SK-N-SH treated with all-trans-retinoic acid at 6 μM for 48 hours (cell line): ENCODE results near the gene TMEM51.

Experiments used
- ATAC-seq: fragments of 200-7000 bp; cut with Tn5 transposase; 3 replicates; pipeline ENCODE4 v1.9.1; 2020; ENCODE audit warnings: mild to moderate bottlenecking, moderate library complexity
- ARNTL ChIP-seq: fragments of 450-650 bp; formaldehyde crosslinking; IDR thresholded peaks from 2 replicates; pipeline ENCODE4 v1.5.0; 2020; ENCODE audit warnings: low read depth, mild to moderate bottlenecking, moderate library complexity, borderline replicate concordance
- BACH2 ChIP-seq: fragments of 250-450 bp; sonication (Bioruptor Pico); IDR thresholded peaks from 2 replicates; pipeline ENCODE4 v1.9.0; 2021; ENCODE audit warnings: mild to moderate bottlenecking, borderline replicate concordance
- CSDC2 ChIP-seq: fragments of 250-450 bp; sonication (Bioruptor Pico); IDR thresholded peaks from 2 replicates; pipeline ENCODE4 v1.5.0; 2020; ENCODE audit warnings: mild to moderate bottlenecking, moderate library complexity
- ESRRG ChIP-seq: fragments of 250-450 bp; sonication (Bioruptor Pico); IDR thresholded peaks from 2 replicates; pipeline ENCODE4 v1.6.1; 2021; ENCODE audit warnings: mild to moderate bottlenecking
- GLIS3 ChIP-seq: fragments of 250-450 bp; sonication (Bioruptor Pico); IDR thresholded peaks from 2 replicates; pipeline ENCODE4 v1.5.0; 2020; ENCODE audit warnings: mild to moderate bottlenecking, moderate library complexity
- ISL1 ChIP-seq: fragments of 250-450 bp; sonication (Bioruptor Pico); IDR thresholded peaks from 2 replicates; pipeline ENCODE4 v2.1.2; 2022; ENCODE audit warnings: mild to moderate bottlenecking, moderate library complexity
- OSR1 ChIP-seq: fragments of 250-450 bp; sonication (Bioruptor Pico); IDR thresholded peaks from 2 replicates; pipeline ENCODE4 v1.8.0; 2022; ENCODE audit warnings: moderate library complexity, mild to moderate bottlenecking, inconsistent platforms
- PPARA ChIP-seq: fragments of 250-450 bp; sonication (Bioruptor Pico); IDR thresholded peaks from 2 replicates; pipeline ENCODE4 v1.5.0; 2020; ENCODE audit warnings: mild to moderate bottlenecking, borderline replicate concordance
- RARB ChIP-seq: fragments of 250-450 bp; sonication (Bioruptor Pico); IDR thresholded peaks from 2 replicates; pipeline ENCODE4 v1.8.0; 2021; ENCODE audit warnings: mild to moderate bottlenecking, moderate library complexity
- SNAI2 ChIP-seq: fragments of 250-450 bp; sonication (Bioruptor Pico); IDR thresholded peaks from 2 replicates; pipeline ENCODE4 v1.5.0; 2020; ENCODE audit warnings: mild to moderate bottlenecking, moderate library complexity
- TCF4 ChIP-seq: fragments of 250-450 bp; sonication (Bioruptor Pico); IDR thresholded peaks from 2 replicates; pipeline ENCODE4 v1.8.0; 2021; ENCODE audit warnings: mild to moderate bottlenecking, moderate library complexity, borderline replicate concordance
- ZC3H10 ChIP-seq: fragments of 250-450 bp; sonication (Bioruptor Pico); IDR thresholded peaks from 2 replicates; pipeline ENCODE4 v1.5.1; 2021; ENCODE audit warnings: mild to moderate bottlenecking, moderate library complexity
- ZFP3 ChIP-seq: fragments of 250-450 bp; sonication (Bioruptor Pico); IDR thresholded peaks from 2 replicates; pipeline ENCODE4 v1.5.0; 2020; ENCODE audit warnings: mild to moderate bottlenecking, moderate library complexity
- ZFP30 ChIP-seq: fragments of 450-650 bp; formaldehyde crosslinking; IDR thresholded peaks from 2 replicates; pipeline ENCODE4 v1.5.0; 2022; ENCODE audit warnings: mild to moderate bottlenecking, moderate library complexity
- ZNF565 ChIP-seq: fragments of 450-650 bp; formaldehyde crosslinking; conservative IDR thresholded peaks from 2 replicates; pipeline ENCODE4 v1.5.0; 2020; ENCODE audit warnings: low read depth, mild to moderate bottlenecking, moderate library complexity
- ZNF8 ChIP-seq: fragments of 450-650 bp; formaldehyde crosslinking; IDR thresholded peaks from 2 replicates; pipeline ENCODE4 v1.5.0; 2020; ENCODE audit warnings: mild to moderate bottlenecking, moderate library complexity
- TF ChIP-seq, protein P1 (sequence below): fragments of 250-450 bp; sonication (Bioruptor Pico); IDR thresholded peaks from 2 replicates; pipeline ENCODE4 v1.5.1; 2020; ENCODE audit warnings: low read depth, mild to moderate bottlenecking, moderate library complexity
- TF ChIP-seq, protein P2 (sequence below): fragments of 250-450 bp; sonication (Bioruptor Pico); IDR thresholded peaks from 2 replicates; pipeline ENCODE4 v1.8.0; 2021; ENCODE audit warnings: low read depth, mild to moderate bottlenecking, moderate library complexity, borderline replicate concordance
- TF ChIP-seq, protein P3 (sequence below): fragments of 250-450 bp; sonication (Bioruptor Pico); IDR thresholded peaks from 2 replicates; pipeline ENCODE4 v1.5.1; 2021; ENCODE audit warnings: mild to moderate bottlenecking, moderate library complexity
- TF ChIP-seq, protein P4 (sequence below): fragments of 250-450 bp; sonication (Bioruptor Pico); IDR thresholded peaks from 2 replicates; pipeline ENCODE4 v1.5.0; 2020; ENCODE audit warnings: mild to moderate bottlenecking, moderate library complexity
- TF ChIP-seq, protein P5 (sequence below): fragments of 250-450 bp; sonication (Bioruptor Pico); IDR thresholded peaks from 2 replicates; pipeline ENCODE4 v1.8.0; 2020; ENCODE audit warnings: mild to moderate bottlenecking, moderate library complexity, borderline replicate concordance

TMEM51 gene

DNA sequence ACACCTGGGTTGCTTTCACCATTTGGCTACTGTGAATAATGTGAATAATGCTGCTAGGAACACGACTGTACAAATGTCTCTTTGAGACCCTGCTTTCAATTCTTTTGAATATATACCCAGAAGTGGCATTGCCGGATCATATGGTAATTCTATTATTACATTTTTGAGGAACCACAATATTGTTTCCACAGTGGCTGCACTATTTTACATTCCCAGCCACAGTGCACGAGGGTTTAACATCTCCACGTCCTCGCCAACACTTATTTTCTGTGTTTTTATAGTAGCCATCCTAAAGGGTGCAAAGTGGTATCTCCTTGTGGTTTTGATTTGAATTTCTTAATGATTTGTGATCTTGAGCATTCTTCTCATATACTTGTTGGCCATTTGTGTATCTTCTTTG, 109.2 kb downstream of the TMEM51 start:
- TF ChIP-seq ZC3H10 (no peak), GLIS3 (no peak), CSDC2 (CRISPR knock-in tag) (no peak), ISL1 (CRISPR knock-in tag) (no peak), ZNF8 (no peak), OSR1 (no peak), RARB (CRISPR knock-in tag) (no peak), PPARA (no peak), ZNF565 (CRISPR knock-in tag) (no peak), ARNTL (CRISPR knock-in tag) (no peak), TCF4 (CRISPR knock-in tag) (no peak), BACH2 (CRISPR knock-in tag) (no peak), ZFP30 (no peak), ZFP3 (CRISPR knock-in tag) (no peak), SNAI2 (CRISPR knock-in tag) (no peak)
- TF ChIP-seq, protein P1, sequence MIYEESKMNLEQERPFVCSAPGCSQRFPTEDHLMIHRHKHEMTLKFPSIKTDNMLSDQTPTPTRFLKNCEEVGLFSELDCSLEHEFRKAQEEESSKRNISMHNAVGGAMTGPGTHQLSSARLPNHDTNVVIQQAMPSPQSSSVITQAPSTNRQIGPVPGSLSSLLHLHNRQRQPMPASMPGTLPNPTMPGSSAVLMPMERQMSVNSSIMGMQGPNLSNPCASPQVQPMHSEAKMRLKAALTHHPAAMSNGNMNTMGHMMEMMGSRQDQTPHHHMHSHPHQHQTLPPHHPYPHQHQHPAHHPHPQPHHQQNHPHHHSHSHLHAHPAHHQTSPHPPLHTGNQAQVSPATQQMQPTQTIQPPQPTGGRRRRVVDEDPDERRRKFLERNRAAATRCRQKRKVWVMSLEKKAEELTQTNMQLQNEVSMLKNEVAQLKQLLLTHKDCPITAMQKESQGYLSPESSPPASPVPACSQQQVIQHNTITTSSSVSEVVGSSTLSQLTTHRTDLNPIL, result no peak
- TF ChIP-seq, protein P2, sequence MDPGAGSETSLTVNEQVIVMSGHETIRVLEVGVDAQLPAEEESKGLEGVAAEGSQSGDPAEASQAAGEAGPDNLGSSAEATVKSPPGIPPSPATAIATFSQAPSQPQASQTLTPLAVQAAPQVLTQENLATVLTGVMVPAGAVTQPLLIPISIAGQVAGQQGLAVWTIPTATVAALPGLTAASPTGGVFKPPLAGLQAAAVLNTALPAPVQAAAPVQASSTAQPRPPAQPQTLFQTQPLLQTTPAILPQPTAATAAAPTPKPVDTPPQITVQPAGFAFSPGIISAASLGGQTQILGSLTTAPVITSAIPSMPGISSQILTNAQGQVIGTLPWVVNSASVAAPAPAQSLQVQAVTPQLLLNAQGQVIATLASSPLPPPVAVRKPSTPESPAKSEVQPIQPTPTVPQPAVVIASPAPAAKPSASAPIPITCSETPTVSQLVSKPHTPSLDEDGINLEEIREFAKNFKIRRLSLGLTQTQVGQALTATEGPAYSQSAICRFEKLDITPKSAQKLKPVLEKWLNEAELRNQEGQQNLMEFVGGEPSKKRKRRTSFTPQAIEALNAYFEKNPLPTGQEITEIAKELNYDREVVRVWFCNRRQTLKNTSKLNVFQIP (CRISPR knock-in tag), result no peak
- TF ChIP-seq, protein P3, sequence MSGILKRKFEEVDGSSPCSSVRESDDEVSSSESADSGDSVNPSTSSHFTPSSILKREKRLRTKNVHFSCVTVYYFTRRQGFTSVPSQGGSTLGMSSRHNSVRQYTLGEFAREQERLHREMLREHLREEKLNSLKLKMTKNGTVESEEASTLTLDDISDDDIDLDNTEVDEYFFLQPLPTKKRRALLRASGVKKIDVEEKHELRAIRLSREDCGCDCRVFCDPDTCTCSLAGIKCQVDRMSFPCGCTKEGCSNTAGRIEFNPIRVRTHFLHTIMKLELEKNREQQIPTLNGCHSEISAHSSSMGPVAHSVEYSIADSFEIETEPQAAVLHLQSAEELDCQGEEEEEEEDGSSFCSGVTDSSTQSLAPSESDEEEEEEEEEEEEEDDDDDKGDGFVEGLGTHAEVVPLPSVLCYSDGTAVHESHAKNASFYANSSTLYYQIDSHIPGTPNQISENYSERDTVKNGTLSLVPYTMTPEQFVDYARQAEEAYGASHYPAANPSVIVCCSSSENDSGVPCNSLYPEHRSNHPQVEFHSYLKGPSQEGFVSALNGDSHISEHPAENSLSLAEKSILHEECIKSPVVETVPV, result no peak
- TF ChIP-seq, protein P4, sequence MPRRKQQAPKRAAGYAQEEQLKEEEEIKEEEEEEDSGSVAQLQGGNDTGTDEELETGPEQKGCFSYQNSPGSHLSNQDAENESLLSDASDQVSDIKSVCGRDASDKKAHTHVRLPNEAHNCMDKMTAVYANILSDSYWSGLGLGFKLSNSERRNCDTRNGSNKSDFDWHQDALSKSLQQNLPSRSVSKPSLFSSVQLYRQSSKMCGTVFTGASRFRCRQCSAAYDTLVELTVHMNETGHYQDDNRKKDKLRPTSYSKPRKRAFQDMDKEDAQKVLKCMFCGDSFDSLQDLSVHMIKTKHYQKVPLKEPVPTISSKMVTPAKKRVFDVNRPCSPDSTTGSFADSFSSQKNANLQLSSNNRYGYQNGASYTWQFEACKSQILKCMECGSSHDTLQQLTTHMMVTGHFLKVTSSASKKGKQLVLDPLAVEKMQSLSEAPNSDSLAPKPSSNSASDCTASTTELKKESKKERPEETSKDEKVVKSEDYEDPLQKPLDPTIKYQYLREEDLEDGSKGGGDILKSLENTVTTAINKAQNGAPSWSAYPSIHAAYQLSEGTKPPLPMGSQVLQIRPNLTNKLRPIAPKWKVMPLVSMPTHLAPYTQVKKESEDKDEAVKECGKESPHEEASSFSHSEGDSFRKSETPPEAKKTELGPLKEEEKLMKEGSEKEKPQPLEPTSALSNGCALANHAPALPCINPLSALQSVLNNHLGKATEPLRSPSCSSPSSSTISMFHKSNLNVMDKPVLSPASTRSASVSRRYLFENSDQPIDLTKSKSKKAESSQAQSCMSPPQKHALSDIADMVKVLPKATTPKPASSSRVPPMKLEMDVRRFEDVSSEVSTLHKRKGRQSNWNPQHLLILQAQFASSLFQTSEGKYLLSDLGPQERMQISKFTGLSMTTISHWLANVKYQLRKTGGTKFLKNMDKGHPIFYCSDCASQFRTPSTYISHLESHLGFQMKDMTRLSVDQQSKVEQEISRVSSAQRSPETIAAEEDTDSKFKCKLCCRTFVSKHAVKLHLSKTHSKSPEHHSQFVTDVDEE (CRISPR knock-in tag), result no peak
- no peak for ATAC-seq

DNA sequence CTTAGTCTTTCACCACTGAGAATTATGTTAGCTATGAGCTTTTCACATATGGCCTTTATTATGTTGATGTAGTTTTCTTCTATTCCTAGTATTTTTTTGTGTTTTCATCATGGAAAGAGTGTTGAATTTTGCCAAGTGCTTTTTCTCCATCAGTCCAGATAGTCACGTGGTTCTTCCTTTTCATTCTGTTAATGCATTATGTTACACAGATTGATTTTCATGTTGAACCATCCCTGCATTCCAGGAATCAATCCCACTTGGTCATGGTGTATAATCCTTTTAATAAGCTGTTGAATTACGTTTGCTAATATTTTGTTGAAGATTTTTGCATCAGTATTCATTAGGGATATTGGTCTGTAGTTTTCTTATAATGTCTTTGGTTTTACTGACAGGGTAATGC, 111.2 kb downstream of the TMEM51 start:
- TF ChIP-seq, protein P5, sequence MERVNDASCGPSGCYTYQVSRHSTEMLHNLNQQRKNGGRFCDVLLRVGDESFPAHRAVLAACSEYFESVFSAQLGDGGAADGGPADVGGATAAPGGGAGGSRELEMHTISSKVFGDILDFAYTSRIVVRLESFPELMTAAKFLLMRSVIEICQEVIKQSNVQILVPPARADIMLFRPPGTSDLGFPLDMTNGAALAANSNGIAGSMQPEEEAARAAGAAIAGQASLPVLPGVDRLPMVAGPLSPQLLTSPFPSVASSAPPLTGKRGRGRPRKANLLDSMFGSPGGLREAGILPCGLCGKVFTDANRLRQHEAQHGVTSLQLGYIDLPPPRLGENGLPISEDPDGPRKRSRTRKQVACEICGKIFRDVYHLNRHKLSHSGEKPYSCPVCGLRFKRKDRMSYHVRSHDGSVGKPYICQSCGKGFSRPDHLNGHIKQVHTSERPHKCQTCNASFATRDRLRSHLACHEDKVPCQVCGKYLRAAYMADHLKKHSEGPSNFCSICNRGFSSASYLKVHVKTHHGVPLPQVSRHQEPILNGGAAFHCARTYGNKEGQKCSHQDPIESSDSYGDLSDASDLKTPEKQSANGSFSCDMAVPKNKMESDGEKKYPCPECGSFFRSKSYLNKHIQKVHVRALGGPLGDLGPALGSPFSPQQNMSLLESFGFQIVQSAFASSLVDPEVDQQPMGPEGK, result no peak
- TF ChIP-seq SNAI2 (CRISPR knock-in tag), result no peak
- no peak for TF ChIP-seq ZNF8
- no peak for TF ChIP-seq ZNF565 (CRISPR knock-in tag)
- no peak for TF ChIP-seq OSR1
- TF ChIP-seq BACH2 (CRISPR knock-in tag), result no peak
- TF ChIP-seq CSDC2 (CRISPR knock-in tag), result no peak
- no peak for TF ChIP-seq ESRRG
- TF ChIP-seq ARNTL (CRISPR knock-in tag), result no peak
- no peak for TF ChIP-seq PPARA
- no peak for ATAC-seq
